WTC11 (cell line): ENCODE measurements around the gene AURKAIP1. TPM values are rescaled to one million over a fixed set of nuclear protein-coding genes. Genes with fewer than 3 reads are reported as not detected.
"Not testable (repeated sequence)": the region's sequence is repeated elsewhere in the genome, so short reads cannot be mapped to it uniquely, and the experiment has no call there.

ENCODE experiments used
- ATAC-seq: fragments of 200-7000 bp; cut with Tn5 transposase; 2 replicates; pipeline ENCODE4 v1.10.0; 2021; ENCODE audit warnings: mild to moderate bottlenecking, moderate library complexity
- CTCF ChIA-PET: fragments of 300-600 bp; sonication (Branson Sonifier 250); formaldehyde crosslinking; loops from one replicate; lab custom pipeline; 2021; ENCODE audit warnings: antibody characterized with exemption; lab: Charles Lee
- POLR2A ChIA-PET: fragments of 350-600 bp; sonication (Branson Sonifier 250); formaldehyde crosslinking; loops from one replicate; lab custom pipeline; 2021; ENCODE audit warnings: antibody characterized with exemption; lab: Charles Lee
- DNase-seq: peaks from one replicate; pipeline ENCODE4 v3.0.0; 2021; ENCODE audit warnings: low spot score
- H3K27ac Mint-ChIP-seq: 2 replicates; pipeline ENCODE4 v1.8.0; 2021; ENCODE audit warnings: mixed read lengths
- H3K27me3 Mint-ChIP-seq: 2 replicates; pipeline ENCODE4 v1.8.0; 2021; ENCODE audit warnings: low read depth, mild to moderate bottlenecking, moderate library complexity, mixed read lengths
- H3K36me3 Mint-ChIP-seq: 2 replicates; pipeline ENCODE4 v1.8.0; 2021; ENCODE audit warnings: mixed read lengths
- H3K4me1 Mint-ChIP-seq: 2 replicates; pipeline ENCODE4 v1.8.0; 2022; ENCODE audit warnings: mixed read lengths
- H3K4me3 Mint-ChIP-seq: 2 replicates; pipeline ENCODE4 v1.8.0; 2021; ENCODE audit warnings: mild to moderate bottlenecking, moderate library complexity, mixed read lengths
- H3K9me3 Mint-ChIP-seq: 2 replicates; pipeline ENCODE4 v1.8.0; 2021; ENCODE audit warnings: mixed read lengths
- ARID4B ChIP-seq: sonication (generic); formaldehyde crosslinking; IDR thresholded peaks from 2 replicates; pipeline ENCODE4 v1.8.0; 2023; ENCODE audit warnings: missing genetic modification reagents, mild to moderate bottlenecking, borderline replicate concordance
- CTCF ChIP-seq: fragments of 200-600 bp; IDR thresholded peaks from 2 replicates; pipeline ENCODE4 v1.8.0; 2022; ENCODE audit warnings: antibody characterized with exemption
- ETV6 ChIP-seq: sonication (generic); formaldehyde crosslinking; IDR thresholded peaks from 2 replicates; pipeline ENCODE4 v1.8.1; 2022; ENCODE audit warnings: mild to moderate bottlenecking, missing genetic modification reagents
- HMGXB4 ChIP-seq: sonication (generic); formaldehyde crosslinking; IDR thresholded peaks from 2 replicates; pipeline ENCODE4 v1.8.1; 2023; ENCODE audit warnings: mild to moderate bottlenecking, moderate library complexity, missing genetic modification reagents
- MLX ChIP-seq: sonication (generic); formaldehyde crosslinking; IDR thresholded peaks from 2 replicates; pipeline ENCODE4 v1.8.1; 2023; ENCODE audit warnings: mild to moderate bottlenecking, missing genetic modification reagents, moderate library complexity
- TEAD1 ChIP-seq: sonication (generic); formaldehyde crosslinking; IDR thresholded peaks from 2 replicates; pipeline ENCODE4 v1.8.0; 2022; ENCODE audit warnings: mild to moderate bottlenecking, missing genetic modification reagents
- total RNA-seq: library from RNA; stranded (reverse); gene quantifications from 3 replicates; pipeline ENCODE4 v1.2.3, GENCODE V29; 2021
- TF ChIP-seq, protein P1 (sequence below): sonication (generic); formaldehyde crosslinking; conservative IDR thresholded peaks from 2 replicates; pipeline ENCODE4 v1.8.1; 2022; ENCODE audit warnings: mild to moderate bottlenecking, missing genetic modification reagents

AURKAIP1 gene
- total RNA-seq, 1 experiment from 2014 or later = 268 TPM

GRCh38 chr1:1403653-1404052 is 28.6 kb upstream of the AURKAIP1 start (continued):
- TF ChIP-seq ARID4B (CRISPR knock-in tag) = no peak
- TF ChIP-seq ETV6 (CRISPR knock-in tag) = no peak
- TF ChIP-seq, protein P1, sequence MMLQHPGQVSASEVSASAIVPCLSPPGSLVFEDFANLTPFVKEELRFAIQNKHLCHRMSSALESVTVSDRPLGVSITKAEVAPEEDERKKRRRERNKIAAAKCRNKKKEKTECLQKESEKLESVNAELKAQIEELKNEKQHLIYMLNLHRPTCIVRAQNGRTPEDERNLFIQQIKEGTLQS (CRISPR knock-in tag) = no peak

DNA sequence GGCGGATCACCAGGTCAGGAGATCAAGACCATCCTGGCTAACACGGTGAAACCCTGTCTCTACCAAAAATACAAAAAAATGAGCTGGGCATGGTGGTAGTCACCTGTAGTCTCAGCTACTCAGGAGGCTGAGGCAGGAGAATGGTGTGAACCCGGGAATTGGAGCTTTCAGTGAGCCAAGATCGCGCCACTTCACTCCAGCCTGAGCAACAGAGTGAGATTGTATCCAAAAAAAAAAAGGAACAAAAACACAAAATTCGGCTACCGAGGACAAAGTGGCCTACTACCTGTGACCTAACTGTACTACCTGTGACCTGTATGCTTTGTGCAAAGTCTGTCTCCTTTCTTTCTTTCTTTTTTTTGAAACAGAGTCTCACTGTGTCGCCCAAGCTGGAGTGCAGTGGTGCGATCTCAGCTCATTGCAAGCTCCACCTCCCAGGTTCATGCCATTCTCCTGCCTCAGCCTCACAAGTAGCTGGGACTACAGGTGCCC is 27.9 kb upstream of the AURKAIP1 start:
- H3K36me3 Mint-ChIP-seq = peaks cover 52% of the 10 kb centered on the region
- not testable (repeated sequence) for H3K27me3 Mint-ChIP-seq, H3K27ac Mint-ChIP-seq, H3K9me3 Mint-ChIP-seq, H3K4me3 Mint-ChIP-seq, ATAC-seq, DNase-seq
- POLR2A ChIA-PET = interaction anchor here (1.8 kb wide), 1 partner anchor 27 kb away, joined by 5 read pairs; no protein-coding TSS in a partner anchor
- CTCF ChIA-PET = interaction anchor here (0.9 to 1.8 kb wide), 13 partner anchors 8 to 102 kb away, joined by 3 to 12 read pairs (median 6); partner anchors contain the start of genes ANKRD65, AURKAIP1 and VWA1
- H3K4me1 Mint-ChIP-seq = peaks cover 37% of the 10 kb centered on the region

- peak; percentile 73 for DNase-seq
- peak; percentile 10 for ATAC-seq
- Mint-ChIP-seq H3K4me1 (peaks cover 40% of the 10 kb centered on the region), H3K27me3 (no peaks in the 10 kb centered on the region), H3K36me3 (peaks cover 59% of the 10 kb centered on the region), H3K9me3 (no peaks in the 10 kb centered on the region), H3K27ac (peak overlapping the region; percentile 97), H3K4me3 (peak overlapping the region; percentile 85)
- CTCF ChIA-PET = interaction anchor here (0.6 to 1.8 kb wide), 26 partner anchors 9 to 507 kb away, joined by 3 to 12 read pairs (median 4); partner anchors contain the start of genes ANKRD65, ATAD3C, AURKAIP1 and VWA1
- POLR2A ChIA-PET = interaction anchor here (0.8 to 1.8 kb wide), 3 partner anchors 8 to 28 kb away, joined by 3 to 5 read pairs (median 4); a partner anchor contains a TSS
- TF ChIP-seq HMGXB4 (0 out of 2 replicates have a peak, but pooled peaks have one; percentile 16), MLX (CRISPR knock-in tag) (no peak), CTCF (peak; percentile 45), TEAD1 (CRISPR knock-in tag) (0 out of 2 replicates have a peak, but pooled peaks have one; percentile 43)
Observed at GRCh38 chr1:1402072-1402900, 27.3 kb upstream of the AURKAIP1 start.
